Measurements from ENCODE around the gene SMIM15. TPM values are rescaled to one million over a fixed set of nuclear protein-coding genes. Genes with fewer than 3 reads are reported as not detected.
"Not testable (repeated sequence)": the region's sequence is repeated elsewhere in the genome, so short reads cannot be mapped to it uniquely, and the experiment has no call there.

The SMIM15 gene
- total RNA-seq, 1 donor from 2014 or later, result 53.1 TPM

- H3K9me3 Mint-ChIP-seq (ENCODE audit: unreplicated experiment), result peaks cover 14% of the 10 kb centered on the region
- H3K36me3 Mint-ChIP-seq (ENCODE audit: unreplicated experiment), result peaks cover 7% of the 10 kb centered on the region
- no peak for DNase-seq (ENCODE audit: extremely low spot score, unreplicated experiment)
- peaks cover 3% of the 10 kb centered on the region for H3K27me3 Mint-ChIP-seq (ENCODE audit: unreplicated experiment)
- H3K27ac Mint-ChIP-seq (ENCODE audit: unreplicated experiment), result no peak overlapping the region
- no peak overlapping the region for H3K4me3 Mint-ChIP-seq (ENCODE audit: unreplicated experiment)
- no peak for TF ChIP-seq CTCF (IDR thresholded peaks at IDR 0.05)
- no peaks in the 10 kb centered on the region for H3K4me1 Mint-ChIP-seq (ENCODE audit: unreplicated experiment)
Observed at GRCh38 chr5:61198606-61199005, 36.3 kb upstream of the SMIM15 start.

- H3K27ac Mint-ChIP-seq (ENCODE audit: unreplicated experiment); H3K4me3 Mint-ChIP-seq (ENCODE audit: unreplicated experiment); H3K9me3 Mint-ChIP-seq (ENCODE audit: unreplicated experiment); H3K27me3 Mint-ChIP-seq (ENCODE audit: unreplicated experiment); DNase-seq (ENCODE audit: extremely low spot score, unreplicated experiment); H3K36me3 Mint-ChIP-seq (ENCODE audit: unreplicated experiment): not testable (repeated sequence)
- H3K4me1 Mint-ChIP-seq (ENCODE audit: unreplicated experiment), result peaks cover 11% of the 10 kb centered on the region
Observed at GRCh38 chr5:61187826-61188225, 25.6 kb upstream of the SMIM15 start.

- H3K36me3 Mint-ChIP-seq (ENCODE audit: unreplicated experiment); DNase-seq (ENCODE audit: extremely low spot score, unreplicated experiment); H3K4me3 Mint-ChIP-seq (ENCODE audit: unreplicated experiment); H3K27me3 Mint-ChIP-seq (ENCODE audit: unreplicated experiment); H3K27ac Mint-ChIP-seq (ENCODE audit: unreplicated experiment); H3K9me3 Mint-ChIP-seq (ENCODE audit: unreplicated experiment): not testable (repeated sequence)
- peaks cover 11% of the 10 kb centered on the region for H3K4me1 Mint-ChIP-seq (ENCODE audit: unreplicated experiment)
Observed at GRCh38 chr5:61187352-61187751, 25.1 kb upstream of the SMIM15 start.

GRCh38 chr5:61186634-61187033, 24.4 kb upstream of the SMIM15 start:
- no peaks in the 10 kb centered on the region for H3K9me3 Mint-ChIP-seq (ENCODE audit: unreplicated experiment)
- H3K4me1 Mint-ChIP-seq (ENCODE audit: unreplicated experiment), result peaks cover 15% of the 10 kb centered on the region
- H3K4me3 Mint-ChIP-seq (ENCODE audit: unreplicated experiment), result no peak overlapping the region
- H3K36me3 Mint-ChIP-seq (ENCODE audit: unreplicated experiment), result no peaks in the 10 kb centered on the region
- TF ChIP-seq CTCF (IDR thresholded peaks at IDR 0.05), result no peak
- no peaks in the 10 kb centered on the region for H3K27me3 Mint-ChIP-seq (ENCODE audit: unreplicated experiment)
- DNase-seq (ENCODE audit: extremely low spot score, unreplicated experiment), result no peak
- H3K27ac Mint-ChIP-seq (ENCODE audit: unreplicated experiment), result no peak overlapping the region

- DNase-seq (ENCODE audit: extremely low spot score, unreplicated experiment), result no peak
- no peak for TF ChIP-seq CTCF (IDR thresholded peaks at IDR 0.05)
- H3K27ac Mint-ChIP-seq (ENCODE audit: unreplicated experiment), result no peak overlapping the region
- H3K4me3 Mint-ChIP-seq (ENCODE audit: unreplicated experiment), result no peak overlapping the region
- H3K27me3 Mint-ChIP-seq (ENCODE audit: unreplicated experiment), result no peaks in the 10 kb centered on the region
- H3K9me3 Mint-ChIP-seq (ENCODE audit: unreplicated experiment), result no peaks in the 10 kb centered on the region
- H3K4me1 Mint-ChIP-seq (ENCODE audit: unreplicated experiment), result peaks cover 32% of the 10 kb centered on the region
- no peaks in the 10 kb centered on the region for H3K36me3 Mint-ChIP-seq (ENCODE audit: unreplicated experiment)
Observed at GRCh38 chr5:61184708-61185107, 22.4 kb upstream of the SMIM15 start.

GRCh38 chr5:61183538-61183937, 21.3 kb upstream of the SMIM15 start:
- TF ChIP-seq CTCF (IDR thresholded peaks at IDR 0.05), result no peak
- no peak for DNase-seq (ENCODE audit: extremely low spot score, unreplicated experiment)
- Mint-ChIP-seq H3K9me3 (ENCODE audit: unreplicated experiment) (no peaks in the 10 kb centered on the region), H3K4me3 (ENCODE audit: unreplicated experiment) (no peak overlapping the region), H3K36me3 (ENCODE audit: unreplicated experiment) (no peaks in the 10 kb centered on the region), H3K27me3 (ENCODE audit: unreplicated experiment) (no peaks in the 10 kb centered on the region), H3K27ac (ENCODE audit: unreplicated experiment) (no peak overlapping the region), H3K4me1 (ENCODE audit: unreplicated experiment) (peaks cover 34% of the 10 kb centered on the region)
